HepG2 (cell line): Measurements from ENCODE around the gene GMEB1. TPM values are rescaled to one million over a fixed set of nuclear protein-coding genes. Genes with fewer than 3 reads are reported as not detected.
"Not testable (repeated sequence)": the region's sequence is repeated elsewhere in the genome, so short reads cannot be mapped to it uniquely, and the experiment has no call there.

ENCODE experiments used
- ATAC-seq: fragments of 200-7000 bp; cut with Tn5 transposase; 3 replicates; pipeline ENCODE4 v1.9.1; 2020; ENCODE audit warnings: mild to moderate bottlenecking, moderate library complexity
- BruUV-seq: library from RNA; stranded (reverse); fragments of 400-500 nt; replicated peaks from 2 replicates; lab custom pipeline; 2021; lab: Mats Ljungman, UMichigan
- CTCF ChIA-PET: fragments of 300-600 bp; formaldehyde crosslinking; extraction: SDS; loops from one replicate; lab custom pipeline; 2021; ENCODE audit warnings: low total read pairs, inconsistent platforms, low intra/inter-chr PET ratio; lab: Yijun Ruan, JAX
- POLR2A ChIA-PET: fragments of 350-600 bp; sonication (Branson Sonifier 250); formaldehyde crosslinking; loops from one replicate; lab custom pipeline; 2020; ENCODE audit warnings: antibody characterized with exemption, inconsistent platforms; lab: Yijun Ruan, JAX
- DNase-seq: peaks from one replicate; pipeline ENCODE4 v3.0.0-alpha.2; 2015; ENCODE audit warnings: low spot score
- FAIRE-seq: peaks from 3 replicates; lab custom pipeline; 2011; peaks lifted over from hg19 to GRCh38; lab: Jason Lieb, UNC
- H2AFZ ChIP-seq: one replicate; pipeline ENCODE4 v1.6.1; 2011; ENCODE audit warnings: low read length, inconsistent platforms
- H3K27ac ChIP-seq: fragments of 300-600 bp; 3 replicates; pipeline ENCODE4 v1.8.0; 2011; ENCODE audit warnings: mixed run types, mild to moderate bottlenecking, mixed read lengths, low read length, inconsistent platforms; ENCODE audit not compliant: insufficient read depth; ENCODE audit errors: extremely low read length
- H3K27me3 ChIP-seq, 2 experiments: fragments of 200-600 bp in 1 of 2; 2 replicates in 1 of 2; 3 replicates in 1 of 2; pipeline versions ENCODE4 v1.6.0 to v1.8.0; 2011; ENCODE audit warnings: low read length in 2 of 2, mild to moderate bottlenecking in 2 of 2, moderate library complexity in 2 of 2, inconsistent platforms in 1 of 2; ENCODE audit not compliant: insufficient read depth in 2 of 2, control insufficient read depth in 1 of 2
- H3K36me3 ChIP-seq, 2 experiments: fragments of 200-600 bp in 1 of 2; replicated peaks in 1 of 2; 2 replicates in 1 of 2; 3 replicates in 1 of 2; pipeline versions ENCODE4 v1.5.1 to v1.8.0; 2011; ENCODE audit warnings: low read length in 2 of 2, inconsistent platforms in 1 of 2; ENCODE audit not compliant: insufficient read depth in 2 of 2, control insufficient read depth in 1 of 2
- H3K4me1 ChIP-seq: 2 replicates; pipeline ENCODE4 v1.5.1; 2012; ENCODE audit warnings: low read length, inconsistent platforms; ENCODE audit not compliant: insufficient read depth
- H3K4me2 ChIP-seq: 2 replicates; pipeline ENCODE4 v1.6.0; 2011; ENCODE audit warnings: low read depth, low read length, inconsistent platforms
- H3K4me3 ChIP-seq, 3 experiments: fragments of 200-600 bp in 1 of 3; sonication (generic), shearing (Covaris generic) in 1 of 3; replicated peaks in 1 of 3; 2 replicates each; pipeline ENCODE4 v1.5.1; 2011 to 2016; ENCODE audit warnings: low read length in 3 of 3, inconsistent platforms in 2 of 3, low read depth in 2 of 3, mild to moderate bottlenecking in 2 of 3, control low read depth in 1 of 3, mixed read lengths in 1 of 3; ENCODE audit not compliant: insufficient read depth in 1 of 3
- H3K79me2 ChIP-seq: one replicate; pipeline ENCODE4 v1.6.1; 2011; ENCODE audit warnings: low read length, inconsistent platforms; ENCODE audit not compliant: insufficient read depth
- H3K9ac ChIP-seq: 2 replicates; pipeline ENCODE4 v1.6.0; 2011; ENCODE audit warnings: mild to moderate bottlenecking, low read depth, low read length, inconsistent platforms; ENCODE audit not compliant: insufficient read depth
- H3K9me3 ChIP-seq: 2 replicates; pipeline ENCODE4 v1.5.1; 2012; ENCODE audit warnings: mild to moderate bottlenecking, low read length
- H4K20me1 ChIP-seq: 2 replicates; pipeline ENCODE4 v1.6.0; 2011; ENCODE audit warnings: inconsistent platforms, mild to moderate bottlenecking, low read length, moderate library complexity; ENCODE audit not compliant: insufficient read depth
- GPN1 ChIP-seq: sonication (generic); formaldehyde crosslinking; IDR thresholded peaks from 2 replicates; pipeline ENCODE4 v1.5.1; 2020; ENCODE audit warnings: missing genetic modification reagents, borderline replicate concordance
- WGBS: methylation state at CpG from one replicate; pipeline ENCODE4 v1.1.6; 2017; ENCODE audit warnings: low lambda C conversion rate; 5-methylcytosine and 5-hydroxymethylcytosine counted together
- in situ Hi-C: cut with HindIII; loops from 2 replicates; pipeline ENCODE4 v1.10.0; 2017; ENCODE audit warnings: low pct_unique_long_range_greater_than_20kb; ENCODE audit not compliant: extremely low pct_ligation_motif_present
- intact Hi-C: fragments of 100-400 bp; cut with micrococcal nuclease; formaldehyde crosslinking; loops from one replicate; pipeline ENCODE4 v1.10.0; 2022; ENCODE audit not compliant: unreplicated experiment
- polyA plus RNA-seq, 8 experiments: library from polyadenylated mRNA; depleted of rRNA in 3 of 8; stranded (reverse) in 7 of 8; unstranded in 1 of 8; fragments of >200 nt; fragmentation: Illumina TruSeq in 4 of 8; extraction: Trizol in 4 of 8; gene quantifications; 2 replicates each; pipeline versions ENCODE4 v1.2.1 to v1.2.3, GENCODE V29; 2011 to 2016; ENCODE audit warnings: low read depth in 4 of 8, missing spikeins in 1 of 8, mixed read lengths in 1 of 8; ENCODE audit not compliant: insufficient read depth in 1 of 8
- total RNA-seq, 5 experiments: library from RNA; depleted of rRNA; stranded (reverse); fragments of >200 nt; fragmentation: Illumina TruSeq; extraction: Trizol; gene quantifications; 2 replicates each; pipeline ENCODE4 v1.2.3, GENCODE V29; 2016; ENCODE audit warnings: low read depth in 1 of 5
- TF ChIP-seq, protein P1 (sequence below): IDR thresholded peaks from 2 replicates; pipeline ENCODE4 v1.6.1; 2018; ENCODE audit warnings: missing genetic modification reagents

GMEB1 gene
- total and polyA plus RNA-seq, 2 of the 13 experiments (the other 11 are each of a cell fraction or from before 2014, with no cell fraction given) = 3.0 to 6.0 TPM

GRCh38 chr1:28720376-28720775 lies 51.8 kb downstream of the GMEB1 start:
- Histone ChIP-seq H3K4me2 (no peak overlapping the region), H3K36me3 (no peaks in the 10 kb centered on the region), H3K4me3 (no peak overlapping the region), H3K9ac (no peak overlapping the region), H3K27me3 (no peaks in the 10 kb centered on the region; a peak in 1 of 5 replicates), H3K79me2 (no peaks in the 10 kb centered on the region), H3K9me3 (no peaks in the 10 kb centered on the region), H4K20me1 (no peaks in the 10 kb centered on the region), H2AFZ (no peak overlapping the region), H3K4me1 (peaks cover 20% of the 10 kb centered on the region), H3K27ac (no peak overlapping the region)
- DNase-seq = no peak
- BruUV-seq = no TSS peak
- in situ Hi-C loops (no loop called here), intact Hi-C loops (no loop called here)
- ChIA-PET POLR2A (no interaction called here), CTCF (no interaction called here)
- WGBS = 85% methylated on average over 5 of the region's 5 CpGs
- no peak for ATAC-seq
- no peak for FAIRE-seq
- TF ChIP-seq GPN1 = no peak
- TF ChIP-seq, protein P1, sequence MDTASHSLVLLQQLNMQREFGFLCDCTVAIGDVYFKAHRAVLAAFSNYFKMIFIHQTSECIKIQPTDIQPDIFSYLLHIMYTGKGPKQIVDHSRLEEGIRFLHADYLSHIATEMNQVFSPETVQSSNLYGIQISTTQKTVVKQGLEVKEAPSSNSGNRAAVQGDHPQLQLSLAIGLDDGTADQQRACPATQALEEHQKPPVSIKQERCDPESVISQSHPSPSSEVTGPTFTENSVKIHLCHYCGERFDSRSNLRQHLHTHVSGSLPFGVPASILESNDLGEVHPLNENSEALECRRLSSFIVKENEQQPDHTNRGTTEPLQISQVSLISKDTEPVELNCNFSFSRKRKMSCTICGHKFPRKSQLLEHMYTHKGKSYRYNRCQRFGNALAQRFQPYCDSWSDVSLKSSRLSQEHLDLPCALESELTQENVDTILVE (CRISPR knock-in tag) = no peak

- CTCF ChIA-PET, ATAC-seq: not testable (repeated sequence)
Measured at GRCh38 chr1:28721927-28722326, 53.3 kb downstream of the GMEB1 start.

GRCh38 chr1:28725365-28725764 lies 56.8 kb downstream of the GMEB1 start:
- H3K27ac ChIP-seq, H3K27me3 ChIP-seq, DNase-seq, H3K4me3 ChIP-seq, CTCF ChIA-PET, H3K9ac ChIP-seq, H4K20me1 ChIP-seq, H3K9me3 ChIP-seq, H3K79me2 ChIP-seq, H2AFZ ChIP-seq, FAIRE-seq, BruUV-seq, H3K36me3 ChIP-seq, intact Hi-C loops, ATAC-seq, in situ Hi-C loops: not testable (repeated sequence)
- Histone ChIP-seq H3K4me2 (peak overlapping the region; percentile 18; the same call in 1 of the 2 replicates), H3K4me1 (peaks cover 18% of the 10 kb centered on the region)
- POLR2A ChIA-PET = interaction anchor here (1.1 to 2.3 kb wide), 3 partner anchors 11 to 76 kb away, joined by 4 to 13 read pairs (median 8); partner anchors contain the start of gene YTHDF2
- WGBS = 79% methylated on average over 5 of the region's 5 CpGs

More at GRCh38 chr1:28721927-28722326, 53.3 kb downstream of the GMEB1 start:
- BruUV-seq, H3K9me3 ChIP-seq, H3K4me2 ChIP-seq, H3K36me3 ChIP-seq, H4K20me1 ChIP-seq, intact Hi-C loops, DNase-seq, POLR2A ChIA-PET, in situ Hi-C loops, H3K79me2 ChIP-seq, H3K4me3 ChIP-seq, H3K27me3 ChIP-seq, H3K27ac ChIP-seq, H2AFZ ChIP-seq, FAIRE-seq, H3K9ac ChIP-seq: not testable (repeated sequence)
- WGBS = 92% methylated on average over 18 of the region's 18 CpGs
- H3K4me1 ChIP-seq = peaks cover 24% of the 10 kb centered on the region
